Measurements from ENCODE around the gene RPL22.
A peak's percentile ranks its signal among the peaks of the same experiment; 100 is the strongest.

Gene RPL22

GRCh38 chr1:6165027-6165426 is 34.4 kb downstream of the RPL22 start:
- TF ChIP-seq, protein P1, sequence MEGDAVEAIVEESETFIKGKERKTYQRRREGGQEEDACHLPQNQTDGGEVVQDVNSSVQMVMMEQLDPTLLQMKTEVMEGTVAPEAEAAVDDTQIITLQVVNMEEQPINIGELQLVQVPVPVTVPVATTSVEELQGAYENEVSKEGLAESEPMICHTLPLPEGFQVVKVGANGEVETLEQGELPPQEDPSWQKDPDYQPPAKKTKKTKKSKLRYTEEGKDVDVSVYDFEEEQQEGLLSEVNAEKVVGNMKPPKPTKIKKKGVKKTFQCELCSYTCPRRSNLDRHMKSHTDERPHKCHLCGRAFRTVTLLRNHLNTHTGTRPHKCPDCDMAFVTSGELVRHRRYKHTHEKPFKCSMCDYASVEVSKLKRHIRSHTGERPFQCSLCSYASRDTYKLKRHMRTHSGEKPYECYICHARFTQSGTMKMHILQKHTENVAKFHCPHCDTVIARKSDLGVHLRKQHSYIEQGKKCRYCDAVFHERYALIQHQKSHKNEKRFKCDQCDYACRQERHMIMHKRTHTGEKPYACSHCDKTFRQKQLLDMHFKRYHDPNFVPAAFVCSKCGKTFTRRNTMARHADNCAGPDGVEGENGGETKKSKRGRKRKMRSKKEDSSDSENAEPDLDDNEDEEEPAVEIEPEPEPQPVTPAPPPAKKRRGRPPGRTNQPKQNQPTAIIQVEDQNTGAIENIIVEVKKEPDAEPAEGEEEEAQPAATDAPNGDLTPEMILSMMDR (IDR thresholded peaks at IDR 0.05; ENCODE audit: low read depth, low read length): no peak
- H3K4me1 ChIP-seq: no peaks in the 10 kb centered on the region; the same call in 1 of the 2 replicates
- no peaks in the 10 kb centered on the region for H3K9me3 ChIP-seq
- DNase-seq: no peak
- H3K27me3 ChIP-seq: no peaks in the 10 kb centered on the region
- no peaks in the 10 kb centered on the region for H3K36me3 ChIP-seq
- no peak overlapping the region for H3K4me3 ChIP-seq (ENCODE audit: low read depth, low read length)

DNA sequence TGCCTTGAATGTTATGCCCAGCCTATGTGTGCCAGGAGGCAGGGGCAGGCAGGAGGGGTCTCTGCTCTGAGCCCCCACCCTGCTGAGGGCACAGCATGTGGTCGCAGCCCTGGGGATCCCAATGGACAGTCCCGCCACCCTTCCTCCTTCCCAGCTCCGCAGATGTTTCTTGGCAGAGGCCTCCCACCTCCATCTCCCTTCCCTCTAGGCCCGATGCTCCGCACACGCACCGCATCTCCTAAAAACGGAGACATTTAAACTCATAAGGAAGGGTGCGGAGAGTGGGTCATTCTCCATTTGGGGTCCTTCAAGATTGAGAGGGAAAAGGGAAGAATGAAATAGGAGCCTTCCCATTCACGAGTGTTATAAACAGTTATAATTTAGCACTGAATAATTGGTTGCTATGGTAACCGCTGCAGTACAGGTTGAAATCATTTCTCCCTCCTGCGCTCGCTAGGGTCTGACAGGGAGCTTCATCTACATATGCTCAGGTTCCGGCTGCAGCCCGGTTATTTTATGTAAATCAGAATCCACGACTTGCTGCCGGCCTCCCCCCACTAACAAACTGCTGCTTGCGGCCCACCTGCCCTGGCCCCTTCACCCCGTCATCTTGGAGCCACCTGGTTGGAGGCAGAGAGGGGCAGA is 35.3 kb downstream of the RPL22 start:
- H3K9me3 ChIP-seq: no peaks in the 10 kb centered on the region
- no peaks in the 10 kb centered on the region; the same call in 1 of the 2 replicates for H3K4me1 ChIP-seq
- no peaks in the 10 kb centered on the region for H3K36me3 ChIP-seq
- no peak for DNase-seq
- no peaks in the 10 kb centered on the region for H3K27me3 ChIP-seq
- no peak overlapping the region for H3K4me3 ChIP-seq (ENCODE audit: low read depth, low read length)
- TF ChIP-seq, protein P1 (IDR thresholded peaks at IDR 0.05; ENCODE audit: low read depth, low read length): no peak

DNA sequence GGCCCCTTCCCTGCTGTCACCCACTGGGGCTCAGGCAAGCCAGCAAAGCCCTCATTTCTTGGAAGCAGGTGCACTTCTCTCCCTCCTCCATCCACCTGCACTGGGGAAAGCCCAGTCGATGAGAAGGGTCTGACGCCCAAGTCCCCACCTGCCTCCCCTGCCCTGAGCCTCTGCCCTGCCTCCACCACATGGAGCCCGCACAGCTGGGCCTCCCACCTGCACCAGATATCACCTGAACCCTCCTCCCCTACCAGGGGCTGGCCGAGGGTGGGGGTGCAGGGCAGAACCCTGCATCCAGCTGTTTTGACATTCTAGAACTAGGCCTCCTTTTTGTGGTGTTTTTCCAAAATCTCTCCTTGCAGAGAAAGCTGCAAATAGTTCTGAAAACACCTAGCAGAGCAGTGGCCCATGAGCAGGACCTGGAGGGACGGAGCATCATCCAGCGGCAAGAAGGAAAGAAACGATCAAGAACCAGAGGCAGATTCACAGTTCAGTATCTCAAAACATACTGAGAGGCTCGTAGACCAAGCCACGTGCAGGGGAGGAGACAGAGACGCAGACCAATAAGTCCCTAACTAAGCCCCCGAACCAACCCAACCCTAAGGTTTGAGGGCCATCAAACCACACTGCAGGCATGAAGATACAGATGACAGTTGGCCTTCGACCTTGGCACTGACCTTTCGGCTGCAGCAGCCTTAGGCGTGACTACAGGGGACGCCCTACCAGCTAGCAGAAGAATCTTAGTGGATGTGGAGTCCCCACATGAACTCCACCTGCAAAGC is 36.0 kb downstream of the RPL22 start:
- DNase-seq: no peak
- Histone ChIP-seq H3K36me3 (no peaks in the 10 kb centered on the region), H3K4me1 (no peaks in the 10 kb centered on the region; the same call in 1 of the 2 replicates), H3K9me3 (no peaks in the 10 kb centered on the region), H3K27me3 (no peaks in the 10 kb centered on the region), H3K4me3 (ENCODE audit: low read depth, low read length) (no peak overlapping the region)
- TF ChIP-seq, protein P1 (IDR thresholded peaks at IDR 0.05; ENCODE audit: low read depth, low read length): no peak

DNA sequence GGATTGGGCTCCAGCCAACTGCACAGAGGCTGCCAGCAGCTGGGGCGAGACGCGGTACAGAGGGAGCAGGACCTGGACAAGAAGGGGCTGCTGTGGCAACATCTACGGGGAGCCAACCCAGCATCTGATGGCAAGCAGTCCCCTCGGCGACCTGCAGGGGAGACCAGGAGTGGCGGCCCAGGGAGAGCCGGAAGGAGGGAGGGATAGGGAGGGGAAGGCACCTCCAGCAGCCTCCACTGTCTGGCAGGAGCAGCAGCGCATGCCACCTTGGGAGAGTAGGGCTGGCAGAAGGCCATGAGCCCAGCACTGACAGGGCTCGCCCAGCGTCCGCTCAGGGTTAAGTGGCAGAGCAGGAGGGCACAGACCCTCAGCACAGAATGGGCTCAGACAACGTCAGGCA is 36.6 kb downstream of the RPL22 start:
- no peaks in the 10 kb centered on the region for H3K27me3 ChIP-seq
- no peak overlapping the region for H3K4me3 ChIP-seq (ENCODE audit: low read depth, low read length)
- no peaks in the 10 kb centered on the region for H3K9me3 ChIP-seq
- no peaks in the 10 kb centered on the region; the same call in 1 of the 2 replicates for H3K4me1 ChIP-seq
- peak; percentile 56 for DNase-seq
- no peaks in the 10 kb centered on the region for H3K36me3 ChIP-seq
- TF ChIP-seq, protein P1 (IDR thresholded peaks at IDR 0.05; ENCODE audit: low read depth, low read length): peak; percentile 26; the same call in 1 of the 2 replicates

- TF ChIP-seq, protein P1 (IDR thresholded peaks at IDR 0.05; ENCODE audit: low read depth, low read length): no peak
- DNase-seq: no peak
- Histone ChIP-seq H3K4me3 (ENCODE audit: low read depth, low read length) (no peak overlapping the region), H3K27me3 (no peaks in the 10 kb centered on the region), H3K9me3 (no peaks in the 10 kb centered on the region), H3K36me3 (no peaks in the 10 kb centered on the region), H3K4me1 (no peaks in the 10 kb centered on the region; the same call in 1 of the 2 replicates)
Observed at GRCh38 chr1:6162341-6162740, 37.1 kb downstream of the RPL22 start.

DNA sequence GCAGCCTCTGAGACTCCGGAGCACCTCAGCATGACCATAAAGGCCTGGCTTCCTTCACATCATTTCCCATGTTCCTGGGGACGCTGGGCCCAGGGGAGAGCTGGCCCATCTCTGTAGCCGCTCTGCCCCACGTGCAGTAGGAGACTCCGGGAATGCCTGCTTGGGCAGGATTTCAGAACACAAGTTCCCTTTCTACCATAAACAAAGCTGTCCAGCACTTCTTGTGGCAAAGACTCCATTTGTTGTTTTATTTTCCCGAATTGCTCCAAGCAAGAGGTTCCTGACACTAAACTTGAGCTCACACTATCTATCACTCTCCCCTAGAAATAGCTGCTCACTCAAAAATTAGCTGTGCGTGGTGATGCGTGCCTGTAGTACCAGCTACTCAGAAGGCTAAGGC is 41.2 kb downstream of the RPL22 start:
- Histone ChIP-seq H3K4me1 (no peaks in the 10 kb centered on the region; the same call in 1 of the 2 replicates), H3K9me3 (no peaks in the 10 kb centered on the region), H3K36me3 (no peaks in the 10 kb centered on the region), H3K4me3 (ENCODE audit: low read depth, low read length) (no peak overlapping the region), H3K27me3 (no peaks in the 10 kb centered on the region)
- TF ChIP-seq, protein P1 (IDR thresholded peaks at IDR 0.05; ENCODE audit: low read depth, low read length): no peak
- no peak for DNase-seq

Data from BE2C (cell line).